HG02588 (cell line): ENCODE results near the gene NDOR1.

Source experiments
- ATAC-seq: cut with Tn5 transposase; IDR thresholded peaks from one replicate; pipeline ENCODE4 v1.9.1; 2021; ENCODE audit warnings: mild to moderate bottlenecking, moderate library complexity; ENCODE audit not compliant: unreplicated experiment

The NDOR1 gene

DNA sequence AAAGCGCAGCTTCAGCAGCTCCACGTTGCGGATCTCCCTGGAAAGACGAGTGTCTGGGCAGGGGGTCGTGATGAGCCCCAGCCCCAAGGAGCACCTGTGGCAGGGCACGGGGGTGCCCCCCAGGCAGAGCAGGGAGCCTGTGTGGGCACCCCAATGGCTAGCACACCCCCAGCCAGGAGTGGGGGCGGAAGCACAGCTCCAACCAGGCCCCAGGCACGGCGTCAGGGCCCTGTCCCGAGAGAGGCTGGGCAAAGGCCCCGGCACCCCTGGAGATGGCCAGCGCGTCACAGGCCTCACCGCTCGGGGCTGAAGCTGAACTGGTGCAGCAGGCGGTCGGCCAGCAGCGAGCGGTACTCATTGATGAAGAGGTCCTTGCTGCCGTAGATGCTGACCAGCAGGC lies 25.0 kb upstream of the NDOR1 start:
- ATAC-seq: no peak

DNA sequence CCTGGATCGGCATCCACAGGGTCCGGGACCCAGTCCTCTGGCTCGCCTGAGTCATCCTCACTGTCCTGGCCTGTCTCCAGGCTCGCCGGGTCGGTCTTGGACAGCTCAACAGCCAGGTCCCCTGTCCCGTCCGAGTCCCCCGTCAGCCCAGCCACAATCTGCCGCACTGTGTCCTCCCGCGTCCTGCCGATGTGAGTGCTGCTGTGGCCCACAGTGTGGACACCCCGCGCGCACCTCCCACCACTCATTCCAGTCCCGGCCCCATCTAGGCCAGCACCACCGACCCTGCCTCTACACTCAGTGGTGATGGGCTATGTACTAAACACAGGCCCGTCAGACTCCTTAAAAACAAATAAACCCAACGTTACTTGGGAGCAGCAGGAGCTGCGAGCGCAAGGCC lies 23.8 kb upstream of the NDOR1 start:
- no peak for ATAC-seq

GRCh38 chr9:137182836-137183235 lies 22.7 kb upstream of the NDOR1 start:
- no peak for ATAC-seq

DNA sequence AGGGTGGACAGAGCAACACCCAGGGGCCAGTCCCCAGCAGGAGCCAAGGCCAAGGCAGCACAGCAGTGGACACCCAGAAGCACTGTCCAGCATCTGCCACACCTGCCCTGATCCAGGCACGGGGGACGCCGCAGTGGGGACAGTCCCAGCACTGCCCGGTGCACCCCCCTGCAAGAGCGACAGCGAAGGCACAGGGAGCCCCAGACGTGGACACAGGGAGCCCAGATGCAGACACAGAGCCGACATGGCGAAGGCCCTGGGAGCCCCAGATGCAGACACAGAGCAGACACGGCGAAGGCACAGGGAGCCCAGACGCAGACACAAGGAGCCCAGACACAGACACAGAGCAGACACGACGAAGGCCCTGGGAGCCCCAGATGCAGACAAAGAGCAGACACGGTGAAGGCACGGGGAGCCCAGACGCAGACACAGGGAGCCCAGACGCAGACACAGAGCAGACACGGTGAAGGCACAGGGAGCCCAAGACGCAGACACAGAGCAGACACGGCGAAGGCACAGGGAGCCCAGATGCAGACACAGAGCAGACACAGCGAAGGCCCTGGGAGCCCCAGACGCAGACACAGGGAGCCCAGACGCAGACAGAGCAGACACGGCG lies 21.4 kb upstream of the NDOR1 start:
- no peak for ATAC-seq

DNA sequence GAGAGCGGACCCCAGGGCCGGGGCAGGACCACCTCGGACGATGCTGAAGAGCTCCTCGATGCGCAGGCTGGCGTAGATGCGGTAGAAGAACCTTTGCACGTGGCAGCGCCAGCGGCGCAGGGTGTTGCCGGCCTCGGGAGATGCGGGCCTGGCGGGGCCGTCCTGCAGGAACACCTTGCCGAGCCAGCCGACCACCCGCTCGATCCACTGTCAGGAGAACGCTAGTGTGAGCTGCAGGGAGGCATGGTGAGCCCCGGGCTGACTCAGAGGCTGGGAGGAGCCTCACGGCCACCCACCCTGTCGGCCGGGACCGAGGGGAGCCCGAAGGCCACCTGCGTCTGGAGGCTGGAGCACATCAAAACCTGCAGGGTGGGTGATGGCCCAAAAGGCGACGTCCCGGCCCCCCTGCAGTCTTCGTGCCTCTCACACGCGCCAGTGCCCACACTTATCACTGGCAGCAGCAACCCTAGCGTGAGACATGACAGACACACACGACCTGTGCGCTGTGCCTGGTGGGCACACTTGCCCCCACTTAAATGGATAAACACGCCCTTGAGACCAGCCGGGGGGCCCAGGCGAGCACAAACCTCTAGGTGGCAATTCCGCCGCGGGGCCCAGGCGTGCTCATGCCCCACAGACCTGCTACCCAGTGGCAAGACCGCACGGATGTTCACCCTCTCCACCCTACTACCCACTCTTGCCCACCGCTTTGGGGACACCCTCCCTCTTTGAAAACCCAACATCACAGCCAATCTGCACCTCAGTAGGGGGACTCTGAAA lies 20.4 kb upstream of the NDOR1 start:
- no peak for ATAC-seq

- ATAC-seq: no peak
Measured at GRCh38 chr9:137185921-137186320, 19.6 kb upstream of the NDOR1 start.

DNA sequence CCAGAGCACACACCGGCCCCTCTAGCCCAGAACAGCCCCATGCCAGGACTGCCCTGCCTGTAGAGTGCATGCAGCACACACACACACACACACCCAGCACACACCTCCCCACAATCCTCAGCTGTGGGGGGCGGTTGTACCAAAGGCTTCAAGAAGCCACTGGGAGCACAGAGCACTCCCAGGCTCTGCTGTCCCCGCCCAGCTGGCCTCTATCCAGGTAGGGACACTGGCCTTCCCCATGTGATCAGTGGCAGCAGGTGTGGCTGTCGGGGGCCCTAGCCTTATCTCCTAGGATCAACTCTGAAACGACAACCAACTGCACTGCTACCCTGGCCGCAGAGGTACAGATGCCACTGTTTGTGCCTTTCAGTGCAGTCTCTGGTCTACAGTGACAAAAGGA lies 19.1 kb upstream of the NDOR1 start:
- ATAC-seq: no peak

DNA sequence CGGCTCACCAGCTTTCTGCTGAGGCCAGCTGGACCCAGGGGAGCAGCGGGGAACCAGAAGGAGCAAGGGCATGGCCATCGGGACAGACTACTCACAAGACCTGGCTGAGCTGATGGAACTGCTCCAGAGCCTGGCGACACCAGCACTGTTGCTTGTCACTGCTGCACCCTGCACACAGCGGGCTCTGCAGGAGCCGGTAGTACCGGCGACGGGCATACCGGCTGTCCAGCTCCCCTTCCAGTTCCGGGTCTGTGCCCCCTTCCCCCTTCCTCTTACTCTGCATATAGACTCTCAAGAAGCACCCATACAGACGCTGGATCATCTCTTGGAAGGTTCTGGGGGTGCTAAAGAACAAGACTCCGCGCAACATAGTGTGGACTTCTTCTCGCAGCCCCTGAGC lies 18.1 kb upstream of the NDOR1 start:
- ATAC-seq: no peak

GRCh38 chr9:137188086-137188489 lies 17.4 kb upstream of the NDOR1 start:
- ATAC-seq: no peak

- ATAC-seq: peak; percentile 73
Measured at GRCh38 chr9:137188490-137189296, 16.8 kb upstream of the NDOR1 start, which contains the start of the genes ANAPC2 and SSNA1. TSS of gene ANAPC2 (minus strand) at chr9:137188560. CDS start at chr9:137188532, 28 bp downstream. TSS of gene SSNA1 (plus strand) at chr9:137188676. CDS start at chr9:137188727, 51 bp downstream.

DNA sequence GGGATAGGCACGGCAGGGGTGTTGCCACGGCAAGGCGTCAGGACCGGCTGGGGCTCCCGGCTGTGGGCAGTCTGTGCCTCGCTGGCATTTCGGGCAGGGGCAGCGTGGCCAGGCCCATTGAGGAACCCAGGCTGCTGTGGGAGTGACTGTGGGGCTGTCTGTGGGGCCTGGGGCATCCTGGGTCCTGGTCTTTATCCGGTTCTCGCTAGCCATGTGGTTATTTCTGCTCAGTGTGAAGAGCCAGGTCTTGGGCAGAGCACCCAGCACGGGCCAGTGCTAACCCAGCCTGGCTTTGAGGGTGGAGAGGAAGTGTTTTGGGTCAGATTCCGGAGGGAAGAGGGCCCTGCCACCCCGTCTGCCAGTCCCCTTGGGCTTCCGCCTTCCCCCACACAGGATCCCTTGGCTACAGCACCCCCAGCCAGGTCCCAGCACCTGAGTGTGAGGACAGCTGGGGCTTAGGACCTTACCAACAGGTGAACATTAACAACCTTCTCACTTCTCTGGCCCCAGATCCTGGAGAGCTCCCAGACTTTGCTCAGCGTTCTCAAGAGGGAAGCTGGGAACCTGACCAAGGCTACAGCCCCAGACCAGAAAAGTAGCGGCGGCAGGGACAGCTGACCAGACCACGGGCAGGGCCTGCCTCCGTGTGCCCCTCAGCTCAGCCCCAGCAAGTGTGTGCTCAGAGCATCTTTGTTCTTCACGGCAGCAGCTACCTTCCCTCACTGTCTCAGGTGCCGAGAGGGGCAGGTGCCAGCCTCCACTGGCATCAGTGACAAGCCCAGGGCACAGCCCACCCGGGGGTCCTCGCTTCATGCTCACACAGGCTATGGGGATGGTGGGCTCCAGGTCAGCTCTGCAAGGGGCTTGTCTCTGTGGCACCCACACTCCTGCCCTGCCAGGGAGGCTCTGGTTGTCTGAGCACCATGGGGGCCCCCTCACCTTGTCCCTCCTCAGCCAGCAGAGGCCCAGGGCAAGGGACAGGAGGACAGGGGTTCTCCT lies 15.9 kb upstream of the NDOR1 start:
- no peak for ATAC-seq

- no peak for ATAC-seq
Measured at GRCh38 chr9:137190315-137190856, 15.1 kb upstream of the NDOR1 start.

DNA sequence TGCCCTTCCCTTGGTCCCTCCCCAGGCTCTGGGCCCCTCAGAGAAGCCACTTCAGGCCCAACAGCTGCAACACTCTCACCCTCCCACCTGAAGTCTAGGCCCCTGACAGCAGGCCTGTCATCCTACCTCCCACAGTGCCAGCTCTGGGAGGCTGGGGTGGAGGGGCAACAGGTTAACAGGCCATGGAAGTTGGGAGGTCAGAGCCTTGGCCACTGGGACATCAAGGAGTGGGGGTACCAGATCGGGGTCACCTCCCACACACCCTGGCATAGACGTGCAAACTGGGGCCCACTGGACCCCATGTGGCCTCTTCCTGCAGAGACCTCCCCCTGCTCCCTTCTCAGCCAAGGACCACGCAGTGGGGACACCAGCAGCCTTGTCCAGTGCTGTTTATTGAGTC lies 14.3 kb upstream of the NDOR1 start:
- no peak for ATAC-seq

DNA sequence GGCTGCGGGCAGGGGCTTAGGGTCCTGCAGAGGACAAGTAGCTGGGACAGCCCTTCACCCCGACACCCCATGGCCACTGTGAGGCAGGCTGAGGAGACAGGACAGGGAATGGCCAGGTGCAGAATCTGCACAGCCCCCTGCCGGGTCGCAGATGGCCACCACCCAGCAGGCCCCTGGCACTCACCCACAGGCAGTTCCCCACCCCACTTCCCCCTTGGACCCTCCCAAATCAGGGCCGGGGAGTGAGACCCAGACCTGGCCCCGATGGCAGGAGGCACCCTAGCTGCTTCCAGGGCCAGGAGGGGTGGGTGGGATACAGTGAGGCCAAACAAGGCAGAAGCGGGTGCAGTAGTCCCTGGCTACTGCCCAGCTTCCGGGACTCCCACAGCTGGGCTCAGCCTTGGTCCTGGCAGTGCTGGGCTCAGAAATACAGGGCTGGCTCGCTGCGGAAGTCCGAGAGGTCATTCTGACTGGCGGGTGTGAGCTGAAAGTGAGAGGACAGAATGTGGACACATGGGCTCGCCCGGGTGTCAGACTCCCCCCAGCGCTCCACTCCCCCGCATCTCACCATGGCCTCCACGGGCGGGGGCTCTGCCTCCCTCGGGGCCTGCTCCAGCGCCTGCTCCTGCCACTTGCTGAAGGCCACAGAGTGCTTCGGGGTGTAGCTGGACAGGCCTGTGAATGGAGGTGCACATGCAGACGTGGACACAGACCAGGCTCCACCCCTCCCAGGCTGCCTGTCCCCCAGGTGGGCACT lies 13.6 kb upstream of the NDOR1 start:
- no peak for ATAC-seq

- ATAC-seq: no peak
Measured at GRCh38 chr9:137192448-137192780, 13.1 kb upstream of the NDOR1 start.

DNA sequence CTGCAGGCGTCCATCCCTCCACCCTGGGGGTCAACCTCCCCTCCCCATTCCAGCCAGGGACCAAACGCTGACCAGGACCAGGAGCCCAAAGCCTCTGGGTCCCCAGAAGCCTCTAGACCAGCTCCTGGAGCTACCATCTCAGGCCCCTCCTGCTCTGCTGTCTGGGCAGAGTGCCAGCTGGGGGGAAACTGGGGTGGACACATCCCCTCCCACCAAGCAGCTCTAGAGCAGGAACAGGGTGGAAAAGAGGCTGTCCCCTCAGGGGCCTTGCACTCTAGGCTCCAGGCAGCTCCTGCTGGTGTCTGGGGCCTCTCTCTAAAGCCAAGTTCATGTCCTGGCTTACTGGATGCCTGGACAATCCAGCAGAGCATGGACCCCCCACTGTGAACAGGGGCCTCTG lies 12.6 kb upstream of the NDOR1 start:
- no peak for ATAC-seq

DNA sequence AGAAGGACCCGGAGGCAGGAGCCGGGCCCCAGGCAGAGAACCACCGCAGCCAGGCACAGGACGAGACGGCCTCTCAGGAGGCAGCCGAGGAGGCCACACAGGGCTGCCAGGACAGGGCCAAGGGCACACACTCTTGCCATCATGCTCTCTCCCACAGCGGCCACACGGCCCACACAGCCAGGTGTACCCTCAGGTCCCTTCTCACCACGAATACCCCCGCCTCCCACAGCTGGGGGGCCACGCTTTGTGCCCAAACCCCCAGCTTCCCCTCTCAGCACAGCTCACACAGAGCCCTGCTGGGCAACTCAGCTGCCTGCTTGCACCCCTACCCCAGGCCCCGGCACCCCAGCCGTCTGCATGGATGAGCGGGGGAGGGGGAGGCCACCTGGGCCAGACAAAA lies 11.7 kb upstream of the NDOR1 start:
- ATAC-seq: no peak

DNA sequence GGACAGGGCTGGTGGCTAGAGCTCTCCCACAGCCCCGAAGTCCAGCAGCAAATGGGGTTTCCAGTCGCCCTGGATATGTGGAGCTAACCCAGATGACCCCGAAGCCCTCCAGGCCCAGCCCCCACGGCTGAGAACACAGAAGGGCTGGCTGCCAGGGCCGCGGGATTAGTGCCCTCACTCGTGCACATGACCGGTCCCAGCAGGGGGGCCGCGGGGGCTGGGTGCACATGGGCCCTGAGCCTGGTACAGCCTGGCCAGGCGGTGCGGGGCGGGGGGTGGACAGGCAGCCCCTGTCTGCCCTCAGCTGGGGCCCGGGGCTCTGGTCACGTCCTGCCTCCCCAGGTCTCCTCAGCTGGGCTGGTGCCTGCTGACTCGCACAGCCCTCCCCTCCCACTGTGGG lies 11.1 kb upstream of the NDOR1 start:
- no peak for ATAC-seq

GRCh38 chr9:137194909-137195308 lies 10.6 kb upstream of the NDOR1 start:
- ATAC-seq: no peak
